GM19372 (cell line): ENCODE measurements around the gene RNU11.
"Not testable (repeated sequence)": the region's sequence is repeated elsewhere in the genome, so short reads cannot be mapped to it uniquely, and the experiment has no call there.

Source experiments
- ATAC-seq: cut with Tn5 transposase; IDR thresholded peaks from one replicate; pipeline ENCODE4 v1.9.1; 2021; ENCODE audit warnings: mild to moderate bottlenecking, low read depth, moderate library complexity; ENCODE audit not compliant: unreplicated experiment

RNU11 gene

GRCh38 chr1:28656335-28656734 lies 7.9 kb downstream of the RNU11 start:
- ATAC-seq: no peak

GRCh38 chr1:28663871-28664470 lies 15.6 kb downstream of the RNU11 start:
- no peak for ATAC-seq

- ATAC-seq: no peak
Observed at GRCh38 chr1:28666806-28667205, 18.4 kb downstream of the RNU11 start.

- peak; percentile 82 for ATAC-seq
Observed at GRCh38 chr1:28668191-28668955, 20.0 kb downstream of the RNU11 start, which contains the start of gene GMEB1. GMEB1 (plus strand) TSS chr1:28668784; CDS start chr1:28683613, 14,829 bp downstream.

GRCh38 chr1:28668956-28669723 lies 20.7 kb downstream of the RNU11 start:
- ATAC-seq: peak; percentile 58

GRCh38 chr1:28671254-28671780 lies 22.9 kb downstream of the RNU11 start:
- no peak for ATAC-seq

- not testable (repeated sequence) for ATAC-seq
Observed at GRCh38 chr1:28672971-28673370, 24.6 kb downstream of the RNU11 start.

- ATAC-seq: no peak
Observed at GRCh38 chr1:28675924-28676257, 27.5 kb downstream of the RNU11 start.

GRCh38 chr1:28680151-28680550 lies 31.8 kb downstream of the RNU11 start:
- ATAC-seq: no peak

- ATAC-seq: no peak
Observed at GRCh38 chr1:28682840-28683239, 34.4 kb downstream of the RNU11 start.

GRCh38 chr1:28684937-28685336 lies 36.5 kb downstream of the RNU11 start:
- ATAC-seq: no peak

- not testable (repeated sequence) for ATAC-seq
Observed at GRCh38 chr1:28691627-28692026, 43.2 kb downstream of the RNU11 start.
